HG02623 (cell line): Measurements from ENCODE around the gene PPP2R5B.

ENCODE experiments used
- ATAC-seq: cut with Tn5 transposase; IDR thresholded peaks from one replicate; pipeline ENCODE4 v1.9.1; 2021; ENCODE audit warnings: moderate library complexity; ENCODE audit not compliant: unreplicated experiment

Gene PPP2R5B

GRCh38 chr11:64888729-64889511, 35.6 kb upstream of the PPP2R5B start:
- ATAC-seq: no peak

GRCh38 chr11:64890522-64890939, 34.0 kb upstream of the PPP2R5B start:
- no peak for ATAC-seq

- no peak for ATAC-seq
Measured at GRCh38 chr11:64891215-64891848, 33.2 kb upstream of the PPP2R5B start.

GRCh38 chr11:64891880-64892279, 32.6 kb upstream of the PPP2R5B start:
- no peak for ATAC-seq

GRCh38 chr11:64892411-64892831, 32.1 kb upstream of the PPP2R5B start:
- ATAC-seq: no peak

GRCh38 chr11:64892838-64893193, 31.7 kb upstream of the PPP2R5B start:
- ATAC-seq: no peak

- ATAC-seq: no peak
Measured at GRCh38 chr11:64893194-64894069, 31.1 kb upstream of the PPP2R5B start.

GRCh38 chr11:64894070-64894811, 30.2 kb upstream of the PPP2R5B start:
- no peak for ATAC-seq

- ATAC-seq: no peak
Measured at GRCh38 chr11:64894812-64895452, 29.6 kb upstream of the PPP2R5B start.

GRCh38 chr11:64896448-64897022, 28.0 kb upstream of the PPP2R5B start:
- ATAC-seq: no peak

- ATAC-seq: no peak
Measured at GRCh38 chr11:64897381-64898075, 27.0 kb upstream of the PPP2R5B start.

GRCh38 chr11:64898076-64898445, 26.4 kb upstream of the PPP2R5B start:
- no peak for ATAC-seq

GRCh38 chr11:64898541-64898940, 25.9 kb upstream of the PPP2R5B start:
- no peak for ATAC-seq

GRCh38 chr11:64900263-64900678, 24.2 kb upstream of the PPP2R5B start:
- no peak for ATAC-seq

GRCh38 chr11:64900774-64901173, 23.7 kb upstream of the PPP2R5B start:
- ATAC-seq: no peak

- no peak for ATAC-seq
Measured at GRCh38 chr11:64902102-64902900, 22.2 kb upstream of the PPP2R5B start.

GRCh38 chr11:64903291-64903833, 21.1 kb upstream of the PPP2R5B start:
- ATAC-seq: no peak

GRCh38 chr11:64905516-64906313, 18.8 kb upstream of the PPP2R5B start:
- ATAC-seq: no peak
